ENCODE measurements around the gene SZRD1. TPM values are rescaled to one million over a fixed set of nuclear protein-coding genes. Genes with fewer than 3 reads are reported as not detected.

Gene SZRD1
- total and polyA plus RNA-seq, 9 of the 15 experiments (the other 6 are each of a cell fraction or from before 2014, with no cell fraction given), result 3.9 to 149 (median 82.5) TPM

- TF ChIP-seq YY1 (IDR thresholded peaks at IDR 0.05; ENCODE audit: borderline replicate concordance in 1 of 3, control insufficient read depth in 1 of 3, extremely low read depth in 1 of 3, insufficient read depth in 3 of 3, insufficient read length in 1 of 3, insufficient replicate concordance in 2 of 3, low read depth in 1 of 3, low read length in 2 of 3), result peak; percentile 73 to 95 (median 90)
- peak; percentile 82 for TF ChIP-seq MYC (IDR thresholded peaks at IDR 0.05; ENCODE audit: low read depth, low read length)
- TF ChIP-seq MYC (CRISPR knock-in tag; IDR thresholded peaks at IDR 0.05; ENCODE audit: borderline replicate concordance, low read depth), result peak; percentile 52; the same call in 1 of the 2 replicates
- peak; percentile 93 for TF ChIP-seq CCNT2 (IDR thresholded peaks at IDR 0.05; ENCODE audit: borderline replicate concordance, extremely low read depth, insufficient read length, low read depth, low read length)
- TF ChIP-seq HMGXB4 (CRISPR knock-in tag; IDR thresholded peaks at IDR 0.05), result peak; percentile 89; the same call in 1 of the 2 replicates
- peak; percentile 71 for TF ChIP-seq PHF20 (IDR thresholded peaks at IDR 0.05; ENCODE audit: partially characterized antibody)
- 0 out of 2 replicates have a peak, but pooled peaks have one; percentile 44 for TF ChIP-seq HBP1 (CRISPR knock-in tag; IDR thresholded peaks at IDR 0.05)
- peak; percentile 88 for TF ChIP-seq ZBTB43 (CRISPR knock-in tag; IDR thresholded peaks at IDR 0.05)
- no peak for TF ChIP-seq SAFB2 (IDR thresholded peaks at IDR 0.05; ENCODE audit: borderline replicate concordance, low read depth, low read length, severe bottlenecking)
- no peak for TF ChIP-seq ZNF449 (CRISPR knock-in tag; IDR thresholded peaks at IDR 0.05)
- TF ChIP-seq MYNN (IDR thresholded peaks at IDR 0.05), result no peak
- TF ChIP-seq MYNN (CRISPR knock-in tag; IDR thresholded peaks at IDR 0.05), result no peak
- TF ChIP-seq NBN (IDR thresholded peaks at IDR 0.05; ENCODE audit: low read depth), result 0 out of 2 replicates have a peak, but pooled peaks have one; percentile 43
- TF ChIP-seq SRSF3 (IDR thresholded peaks at IDR 0.05; ENCODE audit: insufficient read depth, low read length), result 0 out of 2 replicates have a peak, but pooled peaks have one; percentile 56
- TF ChIP-seq FOXK1 (CRISPR knock-in tag; IDR thresholded peaks at IDR 0.05; ENCODE audit: borderline replicate concordance), result peak; percentile 79; the same call in 1 of the 2 replicates
Observed at GRCh38 chr1:16351994-16352841, 14.8 kb upstream of the SZRD1 start, which contains the start of gene FBXO42 (continued).
